Naive thymus-derived CD4-positive, alpha-beta T cell (primary cell): ENCODE results near the gene NTM. TPM values are rescaled to one million over a fixed set of nuclear protein-coding genes. Genes with fewer than 3 reads are reported as not detected.
"Not testable (repeated sequence)": the region's sequence is repeated elsewhere in the genome, so short reads cannot be mapped to it uniquely, and the experiment has no call there.

Experiments used
- ATAC-seq: fragments of 150-1000 bp; cut with Tn5 transposase; 2 replicates; pipeline ENCODE4 v1.10.0; 2021; ENCODE audit warnings: mild to moderate bottlenecking, moderate library complexity
- CTCF ChIA-PET: fragments of 350-600 bp; sonication (Branson Sonifier 250); formaldehyde crosslinking; loops from one replicate; lab custom pipeline; 2021; ENCODE audit warnings: antibody characterized with exemption; lab: Charles Lee
- POLR2A ChIA-PET: fragments of 350-600 bp; sonication (Branson Sonifier 250); formaldehyde crosslinking; loops from one replicate; lab custom pipeline; 2021; ENCODE audit warnings: antibody characterized with exemption, inconsistent platforms; lab: Charles Lee
- DNase-seq, 9 donors: peaks; one replicate each; pipeline versions ENCODE4 v3.0.0 to v3.0.0-alpha.2; 2020 to 2022; ENCODE audit warnings: mixed read lengths in 1 of 9
- H3K27ac ChIP-seq: one replicate; pipeline ENCODE4 v1.7.0; 2013; ENCODE audit warnings: mild to moderate bottlenecking, low read depth, low read length, moderate library complexity
- H3K27me3 ChIP-seq, 2 donors: one replicate each; pipeline ENCODE4 v1.7.0; 2013; ENCODE audit warnings: low read length in 2 of 2, mild to moderate bottlenecking in 2 of 2, moderate library complexity in 2 of 2; ENCODE audit not compliant: control insufficient read depth in 2 of 2, insufficient read depth in 2 of 2
- H3K36me3 ChIP-seq, 3 experiments: 1 replicate in 2 of 3; 2 replicates in 1 of 3; pipeline ENCODE4 v1.7.0; 2013; ENCODE audit warnings: low read length in 3 of 3, mild to moderate bottlenecking in 3 of 3, moderate library complexity in 1 of 3; ENCODE audit not compliant: insufficient read depth in 3 of 3, control insufficient read depth in 2 of 3
- H3K4me1 ChIP-seq, 2 donors: one replicate each; pipeline ENCODE4 v1.7.0; 2013; ENCODE audit warnings: low read length in 2 of 2, mild to moderate bottlenecking in 2 of 2, moderate library complexity in 1 of 2; ENCODE audit not compliant: control insufficient read depth in 2 of 2, insufficient read depth in 2 of 2
- H3K4me3 ChIP-seq: 2 replicates; pipeline ENCODE4 v1.7.0; 2013; ENCODE audit warnings: mild to moderate bottlenecking, low read length
- H3K9me3 ChIP-seq, 3 experiments: 1 replicate in 2 of 3; 2 replicates in 1 of 3; pipeline ENCODE4 v1.7.0; 2013; ENCODE audit warnings: low read length in 3 of 3; ENCODE audit not compliant: control insufficient read depth in 2 of 3
- H3K27ac Mint-ChIP-seq, 9 donors: one replicate each; pipeline ENCODE4 v1.8.0; 2020 to 2022; ENCODE audit warnings: mixed read lengths in 9 of 9, mild to moderate bottlenecking in 8 of 9, moderate library complexity in 5 of 9, inconsistent platforms in 2 of 9
- H3K27me3 Mint-ChIP-seq, 5 donors: one replicate each; pipeline ENCODE4 v1.8.0; 2021 to 2022; ENCODE audit warnings: mixed read lengths in 5 of 5, mild to moderate bottlenecking in 1 of 5
- H3K36me3 Mint-ChIP-seq, 5 donors: one replicate each; pipeline ENCODE4 v1.8.0; 2020 to 2022; ENCODE audit warnings: mixed read lengths in 5 of 5, mild to moderate bottlenecking in 3 of 5, inconsistent platforms in 1 of 5
- H3K4me1 Mint-ChIP-seq, 7 donors: one replicate each; pipeline ENCODE4 v1.8.0; 2020 to 2022; ENCODE audit warnings: mixed read lengths in 7 of 7, mild to moderate bottlenecking in 3 of 7, inconsistent platforms in 1 of 7
- H3K4me3 Mint-ChIP-seq, 10 donors: one replicate each; pipeline ENCODE4 v1.8.0; 2020 to 2022; ENCODE audit warnings: mild to moderate bottlenecking in 10 of 10, mixed read lengths in 10 of 10, moderate library complexity in 6 of 10, inconsistent platforms in 2 of 10
- H3K9me3 Mint-ChIP-seq, 11 donors: one replicate each; pipeline ENCODE4 v1.8.0; 2020 to 2022; ENCODE audit warnings: mixed read lengths in 11 of 11, mild to moderate bottlenecking in 4 of 11, inconsistent platforms in 1 of 11, moderate library complexity in 1 of 11
- intact Hi-C, 2 donors: fragments of 100-400 bp; cut with micrococcal nuclease; formaldehyde crosslinking; loops; one replicate each; pipeline ENCODE4 v1.15.1; 2023
- polyA plus RNA-seq, 2 donors: library from polyadenylated mRNA; unstranded; fragments of 300-500 nt; fragmentation: Illumina TruSeq; gene quantifications; one replicate each; pipeline ENCODE4 v1.2.3, GENCODE V29; 2021
- total RNA-seq, 6 experiments: library from RNA in 5 of 6; stranded (reverse) in 5 of 6; gene quantifications; 1 replicate in 5 of 6; 2 replicates in 1 of 6; pipeline ENCODE4 v1.2.3 and lab custom pipeline; 2021 to 2026

NTM gene
- total and polyA plus RNA-seq, 7 experiments from 2014 or later = not detected

- Mint-ChIP-seq H3K4me1 (no peaks in the 10 kb centered on the region), H3K36me3 (no peaks in the 10 kb centered on the region), H3K9me3 (peaks cover 0 to 5% (median 0%) of the 10 kb centered on the region in 11 donors), H3K27me3 (peaks cover 0 to 8% (median 0%) of the 10 kb centered on the region in 5 donors), H3K27ac (no peak overlapping the region), H3K4me3 (no peak overlapping the region)
- H3K36me3 ChIP-seq = no peaks in the 10 kb centered on the region
- no peak for ATAC-seq
- ChIA-PET POLR2A (no interaction called here), CTCF (no interaction called here)
- no peak overlapping the region for H3K4me3 ChIP-seq
- H3K9me3 ChIP-seq = no peaks in the 10 kb centered on the region
- H3K4me1 ChIP-seq = no peaks in the 10 kb centered on the region
- H3K27ac ChIP-seq = no peak overlapping the region
- H3K27me3 ChIP-seq = no peaks in the 10 kb centered on the region
- intact Hi-C loops = no loop called here
- no peak for DNase-seq
Measured at GRCh38 chr11:131413217-131413616, 42.8 kb downstream of the NTM start.

- Mint-ChIP-seq H3K9me3 (peaks cover 0 to 4% (median 0%) of the 10 kb centered on the region in 11 donors), H3K4me3 (no peak overlapping the region), H3K36me3 (no peaks in the 10 kb centered on the region), H3K4me1 (no peaks in the 10 kb centered on the region), H3K27me3 (no peaks in the 10 kb centered on the region), H3K27ac (no peak overlapping the region)
- no peaks in the 10 kb centered on the region for H3K4me1 ChIP-seq
- no peak for DNase-seq
- no peak overlapping the region for H3K27ac ChIP-seq
- POLR2A ChIA-PET = no interaction called here
- no peaks in the 10 kb centered on the region for H3K27me3 ChIP-seq
- H3K4me3 ChIP-seq = no peak overlapping the region
- no peaks in the 10 kb centered on the region for H3K36me3 ChIP-seq
- intact Hi-C loops = no loop called here
- H3K9me3 ChIP-seq = no peaks in the 10 kb centered on the region
- ATAC-seq = no peak
- CTCF ChIA-PET = no interaction called here
Measured at GRCh38 chr11:131418189-131418588, 47.8 kb downstream of the NTM start.

- Mint-ChIP-seq H3K36me3 (no peaks in the 10 kb centered on the region), H3K27me3 (no peaks in the 10 kb centered on the region), H3K4me1 (no peaks in the 10 kb centered on the region), H3K4me3 (no peak overlapping the region), H3K9me3 (peaks cover 0 to 2% (median 0%) of the 10 kb centered on the region in 11 donors), H3K27ac (no peak overlapping the region)
- H3K4me1 ChIP-seq = no peaks in the 10 kb centered on the region
- CTCF ChIA-PET = no interaction called here
- H3K36me3 ChIP-seq = no peaks in the 10 kb centered on the region
- ATAC-seq (no peak), DNase-seq (no peak)
- no peaks in the 10 kb centered on the region for H3K9me3 ChIP-seq
- POLR2A ChIA-PET = no interaction called here
- no peaks in the 10 kb centered on the region for H3K27me3 ChIP-seq
- no peak overlapping the region for H3K4me3 ChIP-seq
- intact Hi-C loops = no loop called here
- no peak overlapping the region for H3K27ac ChIP-seq
Measured at GRCh38 chr11:131421066-131421855, 50.8 kb downstream of the NTM start.

- Histone ChIP-seq H3K9me3 (no peaks in the 10 kb centered on the region), H3K4me3 (no peak overlapping the region), H3K27me3 (no peaks in the 10 kb centered on the region), H3K4me1 (no peaks in the 10 kb centered on the region), H3K27ac (no peak overlapping the region), H3K36me3 (no peaks in the 10 kb centered on the region)
- Mint-ChIP-seq H3K27ac (no peak overlapping the region), H3K9me3 (peaks cover 0 to 2% (median 0%) of the 10 kb centered on the region in 11 donors), H3K4me1 (no peaks in the 10 kb centered on the region), H3K36me3 (no peaks in the 10 kb centered on the region), H3K27me3 (no peaks in the 10 kb centered on the region), H3K4me3 (no peak overlapping the region)
- intact Hi-C loops = no loop called here
- ATAC-seq (no peak), DNase-seq (no peak)
- POLR2A ChIA-PET = no interaction called here
- CTCF ChIA-PET = no interaction called here
Measured at GRCh38 chr11:131422029-131422428, 51.6 kb downstream of the NTM start.

- no peak overlapping the region for H3K4me3 ChIP-seq
- no peak overlapping the region for H3K4me3 Mint-ChIP-seq
- no peaks in the 10 kb centered on the region for H3K36me3 ChIP-seq
- H3K27ac ChIP-seq = no peak overlapping the region
- no peaks in the 10 kb centered on the region for H3K4me1 Mint-ChIP-seq
- H3K27ac Mint-ChIP-seq = no peak overlapping the region
- peaks cover 0 to 4% (median 1%) of the 10 kb centered on the region in 11 donors for H3K9me3 Mint-ChIP-seq
- H3K27me3 Mint-ChIP-seq = peaks cover 0 to under 1% (median 0%) of the 10 kb centered on the region in 5 donors
- POLR2A ChIA-PET = no interaction called here
- ATAC-seq = no peak
- H3K4me1 ChIP-seq = no peaks in the 10 kb centered on the region
- intact Hi-C loops = no loop called here
- H3K36me3 Mint-ChIP-seq = no peaks in the 10 kb centered on the region
- CTCF ChIA-PET = no interaction called here
- H3K27me3 ChIP-seq = no peaks in the 10 kb centered on the region
- H3K9me3 ChIP-seq = no peaks in the 10 kb centered on the region
- DNase-seq = no peak
Measured at GRCh38 chr11:131422496-131422895, 52.1 kb downstream of the NTM start.

GRCh38 chr11:131423688-131424087 is 53.3 kb downstream of the NTM start:
- Mint-ChIP-seq H3K4me1 (no peaks in the 10 kb centered on the region), H3K27me3 (peaks cover 0 to 10% (median 0%) of the 10 kb centered on the region in 5 donors), H3K4me3 (no peak overlapping the region), H3K36me3 (no peaks in the 10 kb centered on the region), H3K9me3 (peaks cover 0 to 14% (median 2%) of the 10 kb centered on the region in 11 donors), H3K27ac (no peak overlapping the region)
- ATAC-seq (no peak), DNase-seq (no peak)
- Histone ChIP-seq H3K4me3 (no peak overlapping the region), H3K4me1 (no peaks in the 10 kb centered on the region), H3K36me3 (no peaks in the 10 kb centered on the region), H3K27me3 (no peaks in the 10 kb centered on the region), H3K27ac (no peak overlapping the region), H3K9me3 (no peaks in the 10 kb centered on the region)
- POLR2A ChIA-PET = no interaction called here
- CTCF ChIA-PET = no interaction called here
- intact Hi-C loops = no loop called here

- H3K9me3 ChIP-seq, H3K4me3 ChIP-seq, POLR2A ChIA-PET, H3K4me3 Mint-ChIP-seq, H3K27me3 ChIP-seq, H3K27ac ChIP-seq, H3K36me3 Mint-ChIP-seq, intact Hi-C loops, CTCF ChIA-PET, H3K4me1 ChIP-seq, H3K27ac Mint-ChIP-seq, H3K36me3 ChIP-seq, ATAC-seq, DNase-seq, H3K4me1 Mint-ChIP-seq: not testable (repeated sequence)
- peaks cover 0 to 10% (median 0%) of the 10 kb centered on the region in 5 donors for H3K27me3 Mint-ChIP-seq
- H3K9me3 Mint-ChIP-seq = peaks cover 0 to 14% (median 4%) of the 10 kb centered on the region in 11 donors
Measured at GRCh38 chr11:131424257-131424876, 54.0 kb downstream of the NTM start.
